Measurements from ENCODE around the gene CD38. TPM values are rescaled to one million over a fixed set of nuclear protein-coding genes. Genes with fewer than 3 reads are reported as not detected.
A peak's percentile ranks its signal among the peaks of the same experiment; 100 is the strongest.

Gene CD38
- total RNA-seq, 5 donors from 2014 or later (not counting 1 experiment from before 2014, with no cell fraction given) = 4.3 to 22.8 (median 5.0) TPM

GRCh38 chr4:15783676-15784075 lies 5.5 kb downstream of the CD38 start:
- POLR2A ChIA-PET = no interaction called here
- Mint-ChIP-seq H3K27me3 (peaks cover 0 to 5% of the 10 kb centered on the region in 2 donors), H3K4me3 (no peak overlapping the region), H3K27ac (no peak overlapping the region), H3K36me3 (peaks cover 39% of the 10 kb centered on the region), H3K4me1 (peaks cover 55 to 70% (median 68%) of the 10 kb centered on the region in 3 donors), H3K9me3 (no peaks in the 10 kb centered on the region)
- peaks cover 0 to 6% of the 10 kb centered on the region in 2 experiments for H3K27me3 ChIP-seq (replicated peaks in 1 of 2; ENCODE audit: control insufficient read depth in 2 of 2, extremely low read depth in 1 of 2, insufficient read depth in 2 of 2, low read length in 1 of 2)
- DNase-seq (no peak), ATAC-seq (replicated peaks in 1 of 4) (no peak)
- no peaks in the 10 kb centered on the region for H3K9me3 ChIP-seq
- CTCF ChIA-PET = interaction anchor here (0.9 to 1.0 kb wide), 3 partner anchors 10 to 27 kb away, joined by 3 read pairs; no protein-coding TSS in a partner anchor
- H3K4me3 ChIP-seq (ENCODE audit: control insufficient read depth in 1 of 2, extremely low read depth in 1 of 2, low read length in 1 of 2) = no peak overlapping the region
- H3K36me3 ChIP-seq (ENCODE audit: control insufficient read depth in 2 of 2, extremely low read depth in 1 of 2, insufficient read depth in 1 of 2, low read length in 1 of 2) = peaks cover 0 to 5% of the 10 kb centered on the region in 2 donors
- WGBS (ENCODE audit: insufficient coverage) = 100% methylated on average over 2 of the region's 4 CpGs
- H3K4me1 ChIP-seq (ENCODE audit: control insufficient read depth in 1 of 2, extremely low read depth in 1 of 2, insufficient read depth in 2 of 2, low read length in 2 of 2) = peaks cover 13 to 21% of the 10 kb centered on the region in 2 experiments
- H3K27ac ChIP-seq (ENCODE audit: low read length) = no peak overlapping the region

GRCh38 chr4:15784959-15785634 lies 7.0 kb downstream of the CD38 start:
- Mint-ChIP-seq H3K27me3 (peaks cover 0 to 5% of the 10 kb centered on the region in 2 donors), H3K9me3 (no peaks in the 10 kb centered on the region), H3K27ac (no peak overlapping the region), H3K36me3 (peaks cover 43% of the 10 kb centered on the region), H3K4me1 (peaks cover 45 to 68% (median 61%) of the 10 kb centered on the region in 3 donors), H3K4me3 (no peak overlapping the region)
- H3K4me3 ChIP-seq (ENCODE audit: control insufficient read depth in 1 of 2, extremely low read depth in 1 of 2, low read length in 1 of 2) = no peak overlapping the region
- peaks cover 0 to 6% of the 10 kb centered on the region in 2 experiments for H3K27me3 ChIP-seq (replicated peaks in 1 of 2; ENCODE audit: control insufficient read depth in 2 of 2, extremely low read depth in 1 of 2, insufficient read depth in 2 of 2, low read length in 1 of 2)
- no peak for DNase-seq
- no peaks in the 10 kb centered on the region for H3K9me3 ChIP-seq
- H3K4me1 ChIP-seq (ENCODE audit: control insufficient read depth in 1 of 2, extremely low read depth in 1 of 2, insufficient read depth in 2 of 2, low read length in 2 of 2) = peaks cover 4 to 15% of the 10 kb centered on the region in 2 experiments
- no peak overlapping the region for H3K27ac ChIP-seq (ENCODE audit: low read length)
- no peak for ATAC-seq (replicated peaks in 1 of 4)
- ChIA-PET POLR2A (no interaction called here), CTCF (interaction anchor here in 1 of 2 donors (0.6 kb wide), 1 partner anchor 18 kb away, joined by 4 read pairs; no protein-coding TSS in a partner anchor)
- peaks cover 0 to 5% of the 10 kb centered on the region in 2 donors for H3K36me3 ChIP-seq (ENCODE audit: control insufficient read depth in 2 of 2, extremely low read depth in 1 of 2, insufficient read depth in 1 of 2, low read length in 1 of 2)
- WGBS (ENCODE audit: insufficient coverage) = 96% methylated on average over 4 of the region's 5 CpGs

GRCh38 chr4:15786743-15787142 lies 8.6 kb downstream of the CD38 start:
- Mint-ChIP-seq H3K36me3 (peaks cover 43% of the 10 kb centered on the region), H3K4me3 (no peak overlapping the region)
- POLR2A ChIA-PET = no interaction called here

GRCh38 chr4:15792974-15793373 lies 14.8 kb downstream of the CD38 start:
- WGBS (ENCODE audit: insufficient coverage) = 80% methylated on average over 1 of the region's 2 CpGs
- Histone ChIP-seq H3K36me3 (ENCODE audit: control insufficient read depth in 2 of 2, extremely low read depth in 1 of 2, insufficient read depth in 1 of 2, low read length in 1 of 2) (peaks cover 0 to 3% of the 10 kb centered on the region in 2 donors), H3K9me3 (no peaks in the 10 kb centered on the region), H3K27me3 (replicated peaks in 1 of 2; ENCODE audit: control insufficient read depth in 2 of 2, extremely low read depth in 1 of 2, insufficient read depth in 2 of 2, low read length in 1 of 2) (no peaks in the 10 kb centered on the region), H3K27ac (ENCODE audit: low read length) (no peak overlapping the region), H3K4me3 (ENCODE audit: control insufficient read depth in 1 of 2, extremely low read depth in 1 of 2, low read length in 1 of 2) (no peak overlapping the region), H3K4me1 (ENCODE audit: control insufficient read depth in 1 of 2, extremely low read depth in 1 of 2, insufficient read depth in 2 of 2, low read length in 2 of 2) (peaks cover 0 to 9% of the 10 kb centered on the region in 2 experiments)
- Mint-ChIP-seq H3K4me3 (no peak overlapping the region), H3K4me1 (peaks cover 23 to 40% (median 29%) of the 10 kb centered on the region in 3 donors), H3K36me3 (peaks cover 3% of the 10 kb centered on the region), H3K27me3 (no peaks in the 10 kb centered on the region), H3K9me3 (no peaks in the 10 kb centered on the region), H3K27ac (no peak overlapping the region)
- POLR2A ChIA-PET = no interaction called here
- DNase-seq (no peak), ATAC-seq (replicated peaks in 1 of 4) (no peak)
- CTCF ChIA-PET = interaction anchor here in 1 of 2 donors (2.3 kb wide), 1 partner anchor 13 kb away, joined by 8 read pairs; no protein-coding TSS in a partner anchor

More at GRCh38 chr4:15786743-15787142, 8.6 kb downstream of the CD38 start:
- ATAC-seq (replicated peaks in 1 of 4) (no peak), DNase-seq (no peak)
- H3K27me3 Mint-ChIP-seq = peaks cover 0 to 5% of the 10 kb centered on the region in 2 donors
- Histone ChIP-seq H3K4me3 (ENCODE audit: control insufficient read depth in 1 of 2, extremely low read depth in 1 of 2, low read length in 1 of 2) (no peak overlapping the region), H3K4me1 (ENCODE audit: control insufficient read depth in 1 of 2, extremely low read depth in 1 of 2, insufficient read depth in 2 of 2, low read length in 2 of 2) (peaks cover 3 to 12% of the 10 kb centered on the region in 2 experiments), H3K36me3 (ENCODE audit: control insufficient read depth in 2 of 2, extremely low read depth in 1 of 2, insufficient read depth in 1 of 2, low read length in 1 of 2) (peaks cover 0 to 5% of the 10 kb centered on the region in 2 donors), H3K27ac (ENCODE audit: low read length) (no peak overlapping the region), H3K27me3 (replicated peaks in 1 of 2; ENCODE audit: control insufficient read depth in 2 of 2, extremely low read depth in 1 of 2, insufficient read depth in 2 of 2, low read length in 1 of 2) (peaks cover 0 to 6% of the 10 kb centered on the region in 2 experiments), H3K9me3 (no peaks in the 10 kb centered on the region)
- peaks cover 34 to 54% (median 47%) of the 10 kb centered on the region in 3 donors for H3K4me1 Mint-ChIP-seq
- CTCF ChIA-PET = interaction anchor here in 1 of 2 donors (0.7 kb wide), 1 partner anchor 263 kb away, joined by 3 read pairs; no protein-coding TSS in a partner anchor
- no peak overlapping the region for H3K27ac Mint-ChIP-seq
- no peaks in the 10 kb centered on the region for H3K9me3 Mint-ChIP-seq
- WGBS (ENCODE audit: insufficient coverage) = over 99% methylated on average over 20 of the region's 26 CpGs

GRCh38 chr4:15793506-15794363 lies 15.6 kb downstream of the CD38 start:
- Mint-ChIP-seq H3K27me3 (no peaks in the 10 kb centered on the region), H3K9me3 (no peaks in the 10 kb centered on the region), H3K36me3 (peaks cover 3% of the 10 kb centered on the region), H3K4me3 (no peak overlapping the region), H3K27ac (peak overlapping the region in 1 of 2 donors; percentile 0), H3K4me1 (peaks cover 20 to 33% (median 22%) of the 10 kb centered on the region in 3 donors)
- H3K4me1 ChIP-seq (ENCODE audit: control insufficient read depth in 1 of 2, extremely low read depth in 1 of 2, insufficient read depth in 2 of 2, low read length in 2 of 2) = peaks cover 0 to 9% of the 10 kb centered on the region in 2 experiments
- H3K9me3 ChIP-seq = no peaks in the 10 kb centered on the region
- POLR2A ChIA-PET = no interaction called here
- DNase-seq = no peak
- CTCF ChIA-PET = interaction anchor here in 1 of 2 donors (2.3 kb wide), 1 partner anchor 12 kb away, joined by 8 read pairs; no protein-coding TSS in a partner anchor
- H3K27me3 ChIP-seq (replicated peaks in 1 of 2; ENCODE audit: control insufficient read depth in 2 of 2, extremely low read depth in 1 of 2, insufficient read depth in 2 of 2, low read length in 1 of 2) = no peaks in the 10 kb centered on the region
- H3K36me3 ChIP-seq (ENCODE audit: control insufficient read depth in 2 of 2, extremely low read depth in 1 of 2, insufficient read depth in 1 of 2, low read length in 1 of 2) = no peaks in the 10 kb centered on the region
- H3K4me3 ChIP-seq (ENCODE audit: control insufficient read depth in 1 of 2, extremely low read depth in 1 of 2, low read length in 1 of 2) = no peak overlapping the region
- H3K27ac ChIP-seq (ENCODE audit: low read length) = no peak overlapping the region
- no peak for ATAC-seq (replicated peaks in 1 of 4)
- WGBS (ENCODE audit: insufficient coverage) = 92% methylated on average over 2 of the region's 3 CpGs

GRCh38 chr4:15794426-15794825 lies 16.3 kb downstream of the CD38 start:
- CTCF ChIA-PET = interaction anchor here in 1 of 2 donors (2.3 kb wide), 1 partner anchor 11 kb away, joined by 8 read pairs; no protein-coding TSS in a partner anchor

More at GRCh38 chr4:15794426-15794825, 16.3 kb downstream of the CD38 start:
- H3K4me1 ChIP-seq (ENCODE audit: control insufficient read depth in 1 of 2, extremely low read depth in 1 of 2, insufficient read depth in 2 of 2, low read length in 2 of 2) = peaks cover 0 to 9% of the 10 kb centered on the region in 2 experiments
- ATAC-seq (replicated peaks in 1 of 4) (no peak), DNase-seq (no peak)
- Mint-ChIP-seq H3K4me1 (peaks cover 19 to 29% (median 21%) of the 10 kb centered on the region in 3 donors), H3K27me3 (no peaks in the 10 kb centered on the region), H3K4me3 (no peak overlapping the region), H3K36me3 (no peaks in the 10 kb centered on the region), H3K27ac (peak overlapping the region in 1 of 2 donors; percentile 0), H3K9me3 (no peaks in the 10 kb centered on the region)
- POLR2A ChIA-PET = no interaction called here
- no peaks in the 10 kb centered on the region for H3K36me3 ChIP-seq (ENCODE audit: control insufficient read depth in 2 of 2, extremely low read depth in 1 of 2, insufficient read depth in 1 of 2, low read length in 1 of 2)
- no peak overlapping the region for H3K27ac ChIP-seq (ENCODE audit: low read length)
- H3K27me3 ChIP-seq (replicated peaks in 1 of 2; ENCODE audit: control insufficient read depth in 2 of 2, extremely low read depth in 1 of 2, insufficient read depth in 2 of 2, low read length in 1 of 2) = no peaks in the 10 kb centered on the region
- WGBS (ENCODE audit: insufficient coverage) = 94% methylated on average over 2 of the region's 2 CpGs
- no peak overlapping the region for H3K4me3 ChIP-seq (ENCODE audit: control insufficient read depth in 1 of 2, extremely low read depth in 1 of 2, low read length in 1 of 2)
- H3K9me3 ChIP-seq = no peaks in the 10 kb centered on the region
